HL-60 (cell line): ENCODE results near the gene EGFLAM.

ENCODE experiments used
- DNase-seq, 2 experiments: peaks; one replicate each; pipeline ENCODE4 v3.0.0-alpha.2; 2010 to 2020; ENCODE audit warnings: low read depth in 1 of 2, low spot score in 1 of 2
- H3K27ac ChIP-seq: fragments of 250-450 bp; sonication (Bioruptor Pico); replicated peaks from 2 replicates; pipeline ENCODE4 v1.5.1; 2020; ENCODE audit warnings: mild to moderate bottlenecking, moderate library complexity
- H3K27me3 ChIP-seq: fragments of 250-450 bp; sonication (Bioruptor Pico); 2 replicates; pipeline ENCODE4 v1.5.1; 2021; ENCODE audit warnings: mild to moderate bottlenecking, moderate library complexity; ENCODE audit not compliant: insufficient read depth, poor library complexity, severe bottlenecking
- H3K4me3 ChIP-seq: replicated peaks from 2 replicates; pipeline ENCODE4 v1.5.1; 2011; ENCODE audit warnings: mild to moderate bottlenecking, control low read depth, low read length; ENCODE audit not compliant: insufficient read depth
- CTCF ChIP-seq: IDR thresholded peaks from one replicate; pipeline ENCODE4 v1.5.1; 2011; ENCODE audit warnings: low read length, control low read depth, inconsistent platforms; ENCODE audit not compliant: insufficient read depth
- GABPA ChIP-seq: IDR thresholded peaks from 2 replicates; pipeline ENCODE4 v1.6.1; 2012; ENCODE audit warnings: low read depth
- POLR2AphosphoS5 ChIP-seq: IDR thresholded peaks from 2 replicates; pipeline ENCODE4 v1.6.1; 2012; ENCODE audit warnings: low read depth
- SPI1 ChIP-seq: IDR thresholded peaks from 2 replicates; pipeline ENCODE4 v1.6.1; 2012; ENCODE audit warnings: low read depth, mild to moderate bottlenecking, borderline replicate concordance
- TF ChIP-seq, protein P1 (sequence below): IDR thresholded peaks from 2 replicates; pipeline ENCODE4 v1.6.1; 2012; ENCODE audit warnings: low read depth; ENCODE audit not compliant: insufficient replicate concordance

EGFLAM gene

DNA sequence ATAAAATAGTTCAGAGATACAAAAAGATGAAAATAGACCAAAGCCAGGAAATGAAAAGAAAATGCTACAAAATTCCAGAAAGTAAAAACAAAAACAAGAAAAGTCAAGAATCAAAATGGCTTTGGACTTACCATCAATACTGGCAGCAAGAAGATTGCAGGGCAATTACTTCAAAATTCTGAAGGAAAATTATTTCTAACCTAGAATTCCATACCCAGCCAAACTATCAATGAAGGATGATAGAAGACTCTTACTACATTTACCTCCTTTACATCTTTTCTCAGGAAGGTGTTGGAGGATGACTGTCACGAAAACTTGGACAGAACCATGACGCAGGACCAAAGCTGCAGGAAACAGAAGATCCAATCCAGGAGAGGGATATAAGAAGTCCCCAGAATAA is 46.8 kb downstream of the EGFLAM start:
- TF ChIP-seq, protein P1, sequence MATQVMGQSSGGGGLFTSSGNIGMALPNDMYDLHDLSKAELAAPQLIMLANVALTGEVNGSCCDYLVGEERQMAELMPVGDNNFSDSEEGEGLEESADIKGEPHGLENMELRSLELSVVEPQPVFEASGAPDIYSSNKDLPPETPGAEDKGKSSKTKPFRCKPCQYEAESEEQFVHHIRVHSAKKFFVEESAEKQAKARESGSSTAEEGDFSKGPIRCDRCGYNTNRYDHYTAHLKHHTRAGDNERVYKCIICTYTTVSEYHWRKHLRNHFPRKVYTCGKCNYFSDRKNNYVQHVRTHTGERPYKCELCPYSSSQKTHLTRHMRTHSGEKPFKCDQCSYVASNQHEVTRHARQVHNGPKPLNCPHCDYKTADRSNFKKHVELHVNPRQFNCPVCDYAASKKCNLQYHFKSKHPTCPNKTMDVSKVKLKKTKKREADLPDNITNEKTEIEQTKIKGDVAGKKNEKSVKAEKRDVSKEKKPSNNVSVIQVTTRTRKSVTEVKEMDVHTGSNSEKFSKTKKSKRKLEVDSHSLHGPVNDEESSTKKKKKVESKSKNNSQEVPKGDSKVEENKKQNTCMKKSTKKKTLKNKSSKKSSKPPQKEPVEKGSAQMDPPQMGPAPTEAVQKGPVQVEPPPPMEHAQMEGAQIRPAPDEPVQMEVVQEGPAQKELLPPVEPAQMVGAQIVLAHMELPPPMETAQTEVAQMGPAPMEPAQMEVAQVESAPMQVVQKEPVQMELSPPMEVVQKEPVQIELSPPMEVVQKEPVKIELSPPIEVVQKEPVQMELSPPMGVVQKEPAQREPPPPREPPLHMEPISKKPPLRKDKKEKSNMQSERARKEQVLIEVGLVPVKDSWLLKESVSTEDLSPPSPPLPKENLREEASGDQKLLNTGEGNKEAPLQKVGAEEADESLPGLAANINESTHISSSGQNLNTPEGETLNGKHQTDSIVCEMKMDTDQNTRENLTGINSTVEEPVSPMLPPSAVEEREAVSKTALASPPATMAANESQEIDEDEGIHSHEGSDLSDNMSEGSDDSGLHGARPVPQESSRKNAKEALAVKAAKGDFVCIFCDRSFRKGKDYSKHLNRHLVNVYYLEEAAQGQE, result no peak
- TF ChIP-seq GABPA (no peak), CTCF (no peak), POLR2AphosphoS5 (no peak)
- no peaks in the 10 kb centered on the region for H3K27me3 ChIP-seq
- DNase-seq, result no peak
- no peak overlapping the region for H3K4me3 ChIP-seq
- H3K27ac ChIP-seq, result no peak overlapping the region

DNA sequence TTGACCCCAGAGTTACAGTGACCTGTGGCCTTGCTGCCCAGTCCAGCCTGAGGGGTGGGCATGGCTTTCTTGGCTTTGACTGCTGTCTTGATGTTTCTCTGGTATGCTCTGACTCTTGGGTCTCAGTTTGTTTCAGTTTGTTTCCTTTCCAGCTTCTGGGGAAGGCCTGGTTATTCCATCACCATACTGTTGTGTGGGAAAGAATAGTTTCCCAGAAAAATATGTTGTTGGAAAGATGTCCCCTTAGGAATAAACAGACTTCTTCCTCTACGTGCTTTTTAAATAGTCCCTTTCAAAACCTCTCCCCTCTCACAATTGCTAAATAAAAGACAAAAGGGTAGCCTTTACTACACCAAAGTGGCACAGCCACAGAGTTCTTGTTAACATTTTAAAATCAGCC is 49.5 kb downstream of the EGFLAM start:
- TF ChIP-seq SPI1, result no peak
- no peak for TF ChIP-seq CTCF
- TF ChIP-seq GABPA, result no peak
- TF ChIP-seq, protein P1, result no peak
- no peak for TF ChIP-seq POLR2AphosphoS5
- Histone ChIP-seq H3K27ac (no peak overlapping the region), H3K4me3 (no peak overlapping the region), H3K27me3 (no peaks in the 10 kb centered on the region)
- no peak for DNase-seq

DNA sequence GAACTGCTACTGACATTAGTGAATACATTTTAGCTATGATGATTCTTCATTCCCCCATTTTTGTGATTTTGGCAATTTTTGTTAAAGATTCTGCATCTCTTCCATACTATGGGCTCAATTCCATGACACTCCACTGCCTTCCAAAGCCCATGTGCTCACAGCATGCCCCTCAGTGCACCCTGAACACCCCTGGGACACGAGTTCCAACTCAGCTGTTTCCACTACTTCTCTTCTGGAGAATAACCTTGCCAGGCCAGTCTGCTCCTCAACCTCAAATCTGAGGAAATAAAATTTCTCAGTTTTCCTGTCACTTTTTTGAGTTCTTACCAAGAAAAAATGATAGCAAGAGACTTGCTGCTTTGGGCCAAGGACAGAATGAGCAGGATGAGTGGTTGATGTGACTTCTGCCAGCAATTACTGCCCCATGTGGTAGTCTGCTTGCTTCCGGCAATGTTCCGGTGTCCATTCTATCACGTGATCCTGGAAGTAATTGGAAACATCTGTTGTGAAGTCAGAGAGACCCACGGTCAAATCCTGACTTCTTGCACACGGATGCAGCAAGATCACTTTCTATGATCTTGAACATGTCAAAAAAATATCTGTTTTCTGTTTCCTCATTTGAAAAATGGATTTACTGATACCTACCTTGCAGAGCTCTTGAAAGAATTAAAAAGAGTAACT is 58.3 kb downstream of the EGFLAM start:
- H3K27me3 ChIP-seq, result no peaks in the 10 kb centered on the region
- H3K4me3 ChIP-seq, result no peak overlapping the region
- no peak for DNase-seq
- no peak for TF ChIP-seq POLR2AphosphoS5
- TF ChIP-seq, protein P1, result no peak
- no peak for TF ChIP-seq GABPA
- no peak for TF ChIP-seq SPI1
- no peak for TF ChIP-seq CTCF
- H3K27ac ChIP-seq, result no peak overlapping the region
